ENCODE measurements around the gene RAB10. TPM values are rescaled to one million over a fixed set of nuclear protein-coding genes. Genes with fewer than 3 reads are reported as not detected.
"Not testable (repeated sequence)": the region's sequence is repeated elsewhere in the genome, so short reads cannot be mapped to it uniquely, and the experiment has no call there.

The RAB10 gene
- total RNA-seq, 6 donors from 2014 or later: 81.7 to 139 (median 106) TPM

DNA sequence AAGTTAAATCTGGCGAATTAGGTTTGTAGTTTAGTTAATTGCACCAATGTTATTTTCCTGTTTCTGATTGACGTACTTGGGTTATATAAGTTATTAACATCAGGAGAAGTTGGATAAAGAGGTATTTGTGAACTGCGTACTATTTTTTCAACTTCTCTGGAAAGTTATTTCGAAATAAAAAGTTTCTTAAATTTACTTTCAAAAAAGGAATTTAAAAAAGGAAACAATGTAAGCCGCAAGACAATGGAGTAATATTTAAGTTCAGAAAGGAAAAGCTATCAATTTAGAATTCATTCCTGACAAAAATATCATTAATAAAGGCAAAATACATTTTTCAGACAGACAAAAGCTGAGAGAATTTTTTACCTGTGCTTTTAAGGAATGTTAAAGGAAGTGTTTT is 47.7 kb downstream of the RAB10 start:
- ATAC-seq (ENCODE audit: low FRiP score in 2 of 2) (no peak), DNase-seq (no peak)
- no peak for TF ChIP-seq POLR2A (IDR thresholded peaks at IDR 0.05)
- TF ChIP-seq EP300 (IDR thresholded peaks at IDR 0.05): no peak
- no peak for TF ChIP-seq POLR2AphosphoS5 (IDR thresholded peaks at IDR 0.05)
- TF ChIP-seq, protein P1, sequence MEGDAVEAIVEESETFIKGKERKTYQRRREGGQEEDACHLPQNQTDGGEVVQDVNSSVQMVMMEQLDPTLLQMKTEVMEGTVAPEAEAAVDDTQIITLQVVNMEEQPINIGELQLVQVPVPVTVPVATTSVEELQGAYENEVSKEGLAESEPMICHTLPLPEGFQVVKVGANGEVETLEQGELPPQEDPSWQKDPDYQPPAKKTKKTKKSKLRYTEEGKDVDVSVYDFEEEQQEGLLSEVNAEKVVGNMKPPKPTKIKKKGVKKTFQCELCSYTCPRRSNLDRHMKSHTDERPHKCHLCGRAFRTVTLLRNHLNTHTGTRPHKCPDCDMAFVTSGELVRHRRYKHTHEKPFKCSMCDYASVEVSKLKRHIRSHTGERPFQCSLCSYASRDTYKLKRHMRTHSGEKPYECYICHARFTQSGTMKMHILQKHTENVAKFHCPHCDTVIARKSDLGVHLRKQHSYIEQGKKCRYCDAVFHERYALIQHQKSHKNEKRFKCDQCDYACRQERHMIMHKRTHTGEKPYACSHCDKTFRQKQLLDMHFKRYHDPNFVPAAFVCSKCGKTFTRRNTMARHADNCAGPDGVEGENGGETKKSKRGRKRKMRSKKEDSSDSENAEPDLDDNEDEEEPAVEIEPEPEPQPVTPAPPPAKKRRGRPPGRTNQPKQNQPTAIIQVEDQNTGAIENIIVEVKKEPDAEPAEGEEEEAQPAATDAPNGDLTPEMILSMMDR (IDR thresholded peaks at IDR 0.05): no peak
- Histone ChIP-seq H3K4me1 (peaks cover 0 to 12% (median 2%) of the 10 kb centered on the region in 4 donors), H3K9me3 (no peaks in the 10 kb centered on the region), H3K4me3 (no peak overlapping the region), H3K36me3 (no peaks in the 10 kb centered on the region), H3K27ac (peak overlapping the region in 1 of 4 donors; percentile 44), H3K27me3 (no peaks in the 10 kb centered on the region)
- WGBS, 2 donors: 66 to 86% methylated on average over 5 of the region's 5 CpGs

DNA sequence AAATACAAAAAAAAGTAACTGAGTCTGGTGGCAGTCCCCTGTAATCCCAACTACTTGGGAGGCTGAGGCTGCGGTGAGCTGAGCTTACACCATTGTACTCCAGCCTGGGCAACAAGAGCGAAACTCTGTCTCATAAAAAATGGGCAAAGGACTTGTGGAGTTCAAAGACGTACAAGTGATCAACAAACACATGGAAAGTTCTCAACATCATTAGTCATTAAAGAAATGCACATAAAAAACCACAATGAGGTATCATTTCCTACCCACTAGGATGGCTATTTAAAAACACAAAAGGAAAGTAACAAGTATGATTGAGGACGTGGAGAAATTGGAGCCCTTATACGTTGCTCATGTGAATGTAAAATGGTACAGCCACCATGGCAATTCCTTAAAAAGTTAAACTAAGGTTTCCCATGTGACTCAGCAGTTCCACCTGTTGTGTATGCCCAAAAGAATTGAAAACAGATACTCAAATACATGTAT is 52.3 kb downstream of the RAB10 start:
- TF ChIP-seq, protein P1 (IDR thresholded peaks at IDR 0.05): no peak
- TF ChIP-seq POLR2A (IDR thresholded peaks at IDR 0.05): no peak
- TF ChIP-seq EP300 (IDR thresholded peaks at IDR 0.05): no peak
- TF ChIP-seq POLR2AphosphoS5 (IDR thresholded peaks at IDR 0.05): no peak
- H3K9me3 ChIP-seq: no peaks in the 10 kb centered on the region
- no peak overlapping the region for H3K27ac ChIP-seq
- no peaks in the 10 kb centered on the region for H3K36me3 ChIP-seq
- DNase-seq (no peak), ATAC-seq (ENCODE audit: low FRiP score in 2 of 2) (no peak)
- H3K27me3 ChIP-seq: no peaks in the 10 kb centered on the region
- H3K4me3 ChIP-seq: no peak overlapping the region
- WGBS, 2 donors: 75 to 77% methylated on average over 5 of the region's 5 CpGs
- H3K4me1 ChIP-seq: peaks cover 5 to 18% (median 8%) of the 10 kb centered on the region in 4 donors

DNA sequence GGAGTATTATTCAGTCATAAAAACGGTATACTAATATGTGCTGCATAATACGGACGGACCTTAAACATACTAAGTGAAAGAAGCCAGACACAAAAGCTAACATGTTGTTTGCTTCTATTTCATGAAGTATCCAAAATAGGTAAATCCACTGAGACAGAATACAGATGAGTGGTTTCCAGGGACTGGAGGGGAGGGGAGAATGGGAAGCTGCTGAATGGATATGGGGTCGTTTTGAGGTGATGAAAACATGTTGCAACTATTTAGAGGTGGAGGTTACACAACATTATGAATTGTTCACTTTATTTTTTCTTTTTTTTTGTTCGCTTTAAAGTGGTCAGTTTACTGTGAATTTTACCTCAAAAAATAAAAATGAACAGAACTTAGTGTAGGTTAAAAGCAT is 52.9 kb downstream of the RAB10 start:
- no peaks in the 10 kb centered on the region for H3K9me3 ChIP-seq
- TF ChIP-seq POLR2AphosphoS5 (IDR thresholded peaks at IDR 0.05) (no peak), POLR2A (IDR thresholded peaks at IDR 0.05) (no peak), EP300 (IDR thresholded peaks at IDR 0.05) (no peak)
- TF ChIP-seq, protein P1 (IDR thresholded peaks at IDR 0.05): no peak
- DNase-seq (no peak), ATAC-seq (ENCODE audit: low FRiP score in 2 of 2) (no peak)
- 73 to 83% methylated on average over 5 of the region's 5 CpGs for WGBS, 2 donors
- H3K27ac ChIP-seq: no peak overlapping the region
- peaks cover 5 to 18% (median 8%) of the 10 kb centered on the region in 4 donors for H3K4me1 ChIP-seq
- H3K4me3 ChIP-seq: no peak overlapping the region
- no peaks in the 10 kb centered on the region for H3K36me3 ChIP-seq
- no peaks in the 10 kb centered on the region for H3K27me3 ChIP-seq

DNA sequence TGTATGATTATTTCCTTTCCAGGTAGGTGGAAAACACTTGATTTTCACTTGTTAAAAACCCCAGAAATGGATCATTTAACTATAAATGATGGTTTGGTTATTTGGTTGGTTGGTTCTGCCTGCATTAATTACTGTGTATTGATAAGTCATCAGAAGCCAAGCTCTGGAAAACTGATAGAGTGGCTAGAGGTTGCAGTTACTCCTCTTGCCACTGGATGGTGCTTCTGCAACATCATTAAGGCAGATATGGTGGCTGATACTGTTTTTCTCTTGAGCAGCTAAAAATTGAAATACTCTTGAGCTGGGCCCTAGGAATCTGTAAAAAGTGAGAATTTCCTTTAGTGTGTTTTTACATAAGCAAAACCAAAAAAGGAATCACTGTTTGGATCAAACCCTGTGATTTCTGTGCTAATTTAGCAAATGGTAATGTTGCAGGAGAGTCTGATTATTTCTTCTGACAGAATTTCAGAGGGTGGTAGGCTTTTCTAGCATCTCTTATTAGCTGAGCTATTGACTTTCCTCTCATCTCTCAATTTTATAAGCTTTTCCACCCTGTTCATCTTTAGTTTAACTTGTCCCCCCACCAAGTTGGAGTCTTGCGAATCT is 54.3 kb downstream of the RAB10 start:
- no peaks in the 10 kb centered on the region for H3K36me3 ChIP-seq
- ATAC-seq (ENCODE audit: low FRiP score in 2 of 2) (peak in 1 of 2 donors; percentile 54), DNase-seq (no peak)
- H3K9me3 ChIP-seq: no peaks in the 10 kb centered on the region
- H3K27me3 ChIP-seq: no peaks in the 10 kb centered on the region
- H3K27ac ChIP-seq: no peak overlapping the region
- TF ChIP-seq, protein P1 (IDR thresholded peaks at IDR 0.05): peak; percentile 47 to 67 (median 62)
- TF ChIP-seq POLR2A (IDR thresholded peaks at IDR 0.05) (no peak), POLR2AphosphoS5 (IDR thresholded peaks at IDR 0.05) (no peak), EP300 (IDR thresholded peaks at IDR 0.05) (no peak)
- H3K4me3 ChIP-seq: no peak overlapping the region
- H3K4me1 ChIP-seq: peaks cover 5 to 18% (median 8%) of the 10 kb centered on the region in 4 donors
- 100% methylated on average over 1 of the region's 1 CpG for WGBS, 2 donors

DNA sequence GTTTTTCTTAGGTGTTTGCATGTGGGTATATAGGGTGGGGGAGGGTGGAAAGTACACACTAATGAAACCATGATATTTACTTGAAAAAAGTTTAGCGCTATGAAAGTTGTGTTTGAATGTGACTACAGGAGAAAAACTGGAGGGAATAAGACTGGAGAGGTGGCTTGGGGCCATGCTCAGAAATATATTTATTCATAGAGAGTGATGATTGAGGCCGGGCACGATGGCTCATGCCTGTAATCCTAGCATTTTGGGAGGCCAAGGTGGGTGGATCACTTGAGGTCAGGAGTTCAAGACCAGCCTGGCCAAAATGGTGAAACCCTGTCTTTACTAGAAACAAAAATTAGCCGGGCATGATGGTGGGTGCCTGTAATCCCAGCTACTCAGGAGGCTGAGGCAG is 55.0 kb downstream of the RAB10 start:
- DNase-seq; H3K4me3 ChIP-seq; H3K9me3 ChIP-seq; ATAC-seq (ENCODE audit: low FRiP score in 2 of 2); H3K27ac ChIP-seq; H3K27me3 ChIP-seq; H3K36me3 ChIP-seq: not testable (repeated sequence)
- peaks cover 5 to 18% (median 8%) of the 10 kb centered on the region in 4 donors for H3K4me1 ChIP-seq
- 95 to 99% methylated on average over 4 of the region's 4 CpGs for WGBS, 2 donors

Measured in upper lobe of left lung (tissue), 6 donors.